KBM-7 (cell line): ENCODE measurements around the gene BEST2.
A peak's percentile ranks its signal among the peaks of the same experiment; 100 is the strongest.
"Not testable (repeated sequence)": the region's sequence is repeated elsewhere in the genome, so short reads cannot be mapped to it uniquely, and the experiment has no call there.

Experiments used
- DNase-seq: peaks from one replicate; pipeline ENCODE4 v3.0.0-alpha.2; 2015
- in situ Hi-C: fragments of 300-500 bp; cut with MboI; formaldehyde crosslinking; loops from 2 replicates; pipeline ENCODE4 v1.14.3; 2020; ENCODE audit warnings: low sequenced_read_pairs, low pct_unique_long_range_greater_than_20kb, mixed read lengths

BEST2 gene

GRCh38 chr19:12751635-12752034 lies at the start of gene BEST2:
TSS of gene BEST2 (plus strand) at chr19:12751791. CDS start at chr19:12752593, 802 bp downstream.
- DNase-seq, result no peak
- in situ Hi-C loops, result no loop called here

GRCh38 chr19:12703046-12703445 lies 48.5 kb upstream of the BEST2 start:
- DNase-seq, result peak; percentile 67
- in situ Hi-C loops, result no loop called here

GRCh38 chr19:12705169-12705568 lies 46.4 kb upstream of the BEST2 start:
- DNase-seq, result no peak
- in situ Hi-C loops, result no loop called here

GRCh38 chr19:12705654-12706331 lies 45.8 kb upstream of the BEST2 start:
- DNase-seq, result no peak
- in situ Hi-C loops, result no loop called here

GRCh38 chr19:12706332-12706718 lies 45.3 kb upstream of the BEST2 start:
- no peak for DNase-seq
- in situ Hi-C loops, result no loop called here

GRCh38 chr19:12708641-12709040 lies 43.0 kb upstream of the BEST2 start:
- in situ Hi-C loops, result no loop called here
- DNase-seq, result no peak

GRCh38 chr19:12711187-12711586 lies 40.4 kb upstream of the BEST2 start:
- DNase-seq, result no peak
- in situ Hi-C loops, result no loop called here

- DNase-seq, in situ Hi-C loops: not testable (repeated sequence)
Observed at GRCh38 chr19:12712077-12712476, 39.5 kb upstream of the BEST2 start.

- DNase-seq, in situ Hi-C loops: not testable (repeated sequence)
Observed at GRCh38 chr19:12713304-12713703, 38.3 kb upstream of the BEST2 start.

- DNase-seq, result no peak
- in situ Hi-C loops, result no loop called here
Observed at GRCh38 chr19:12715102-12715501, 36.5 kb upstream of the BEST2 start.

- in situ Hi-C loops, result no loop called here
- DNase-seq, result no peak
Observed at GRCh38 chr19:12715929-12716328, 35.7 kb upstream of the BEST2 start.

GRCh38 chr19:12720296-12720695 lies 31.3 kb upstream of the BEST2 start:
- in situ Hi-C loops, result no loop called here
- no peak for DNase-seq

GRCh38 chr19:12720851-12721655 lies 30.5 kb upstream of the BEST2 start:
- in situ Hi-C loops, result no loop called here
- no peak for DNase-seq

- peak; percentile 31 for DNase-seq
- in situ Hi-C loops, result no loop called here
Observed at GRCh38 chr19:12721656-12722565, 29.7 kb upstream of the BEST2 start.

GRCh38 chr19:12722566-12723380 lies 28.8 kb upstream of the BEST2 start:
- peak; percentile 98 for DNase-seq
- in situ Hi-C loops, result no loop called here

GRCh38 chr19:12723381-12723640 lies 28.3 kb upstream of the BEST2 start:
- in situ Hi-C loops, result no loop called here
- no peak for DNase-seq

GRCh38 chr19:12723641-12724426 lies 27.8 kb upstream of the BEST2 start, which contains the start of gene TNPO2:
TSS of gene TNPO2 (minus strand) at chr19:12723932. CDS start at chr19:12720977, 2,955 bp downstream.
- in situ Hi-C loops, result no loop called here
- DNase-seq, result peak; percentile 81

GRCh38 chr19:12725612-12726011 lies 26.0 kb upstream of the BEST2 start:
- in situ Hi-C loops, DNase-seq: not testable (repeated sequence)
